GM15510 (cell line): ENCODE results near the gene DHRS7.

Experiments used
- POLR2A ChIP-seq: IDR thresholded peaks from 3 replicates; pipeline ENCODE4 v1.6.1; 2011; ENCODE audit warnings: borderline replicate concordance; ENCODE audit not compliant: insufficient read length; ENCODE audit errors: extremely low read depth

DHRS7 gene

DNA sequence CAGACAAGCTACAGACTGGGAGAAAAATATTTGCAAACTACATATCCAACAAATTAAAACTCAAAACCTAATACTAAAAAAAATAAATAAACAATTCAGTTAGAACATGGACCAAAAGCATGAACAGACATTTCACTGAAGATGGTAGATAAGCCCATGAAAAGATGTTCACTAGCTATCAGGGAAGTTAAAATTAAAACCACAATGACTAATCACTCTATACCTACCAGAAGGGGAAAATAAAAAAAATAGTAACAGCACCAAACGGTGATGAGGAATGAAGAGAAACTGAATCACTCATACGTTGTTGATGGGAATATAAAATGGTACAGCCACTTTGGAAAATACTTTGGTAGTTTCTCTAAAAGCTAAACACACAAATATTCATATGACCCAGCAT, 31.1 kb upstream of the DHRS7 start:
- TF ChIP-seq POLR2A, result no peak

DNA sequence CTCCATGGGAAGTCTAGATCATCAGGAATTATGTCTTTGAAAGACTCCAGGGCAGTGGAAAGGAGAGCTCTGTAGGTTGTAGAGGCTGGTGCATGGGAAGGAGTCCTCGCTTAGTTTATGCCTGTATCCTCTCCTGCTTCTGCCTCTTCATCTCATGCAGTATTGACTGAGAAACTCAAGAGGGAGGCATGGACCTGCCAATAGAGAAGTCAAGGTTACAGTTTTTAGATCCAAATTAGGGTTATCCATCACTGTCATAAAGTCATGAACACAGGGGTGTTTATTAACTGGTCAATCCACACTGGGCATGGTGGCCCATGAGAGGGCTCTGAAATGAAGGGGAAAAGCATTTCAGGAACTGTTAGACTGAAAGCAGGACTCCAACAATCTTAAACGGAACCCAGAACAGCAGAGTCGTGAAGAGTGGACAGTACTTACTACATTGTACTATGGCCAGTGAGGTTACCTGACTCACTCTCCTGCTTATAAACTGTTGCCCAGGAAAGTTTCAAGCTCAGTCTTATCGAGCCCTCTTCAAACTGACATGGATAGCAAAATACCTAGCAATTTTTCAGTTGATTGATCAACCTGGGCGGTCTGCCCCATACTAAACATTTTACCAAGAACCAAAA, 30.1 kb upstream of the DHRS7 start:
- TF ChIP-seq POLR2A, result no peak

DNA sequence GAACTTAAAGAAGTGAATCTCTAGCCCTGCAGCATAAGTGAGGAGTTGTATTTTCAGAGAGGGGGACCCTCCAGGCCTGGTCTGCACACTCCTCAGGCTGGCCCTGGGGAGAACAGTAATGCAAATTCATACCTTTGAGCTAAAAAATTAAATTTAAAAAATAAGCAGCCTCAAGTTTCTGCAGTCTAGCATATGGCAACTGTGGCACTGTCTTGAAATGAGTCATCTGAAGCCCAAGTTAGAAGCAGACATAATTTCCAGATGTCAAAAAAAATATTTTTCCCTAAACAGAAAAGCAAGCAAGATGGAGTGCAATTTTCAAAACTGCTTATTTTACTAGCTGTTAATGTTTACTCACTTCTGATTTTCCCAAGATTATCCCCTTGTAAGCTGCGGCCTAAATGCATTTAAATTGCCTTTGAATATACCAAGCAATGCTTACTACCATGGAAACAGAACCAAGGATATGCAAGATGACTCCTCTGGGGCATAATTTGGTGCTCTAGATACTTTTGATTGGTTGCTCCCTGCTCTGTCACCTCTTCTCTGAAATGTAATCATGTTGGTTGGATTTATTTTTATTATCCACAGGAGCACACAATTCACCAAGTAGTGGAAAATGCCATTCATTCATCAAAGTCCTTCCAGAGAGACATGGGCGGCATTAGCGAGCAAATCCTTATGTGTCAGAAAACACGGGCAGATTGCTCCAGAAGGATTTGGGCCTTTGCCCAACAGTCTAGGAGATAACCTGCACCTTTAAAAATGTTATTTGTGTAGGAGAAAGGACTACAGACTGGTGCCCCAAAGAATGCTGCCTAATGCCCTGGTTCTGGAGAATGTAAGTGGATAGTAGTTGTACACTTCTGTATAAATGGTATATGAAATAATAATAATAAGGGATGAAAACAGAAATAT, 25.0 kb upstream of the DHRS7 start:
- TF ChIP-seq POLR2A, result no peak

DNA sequence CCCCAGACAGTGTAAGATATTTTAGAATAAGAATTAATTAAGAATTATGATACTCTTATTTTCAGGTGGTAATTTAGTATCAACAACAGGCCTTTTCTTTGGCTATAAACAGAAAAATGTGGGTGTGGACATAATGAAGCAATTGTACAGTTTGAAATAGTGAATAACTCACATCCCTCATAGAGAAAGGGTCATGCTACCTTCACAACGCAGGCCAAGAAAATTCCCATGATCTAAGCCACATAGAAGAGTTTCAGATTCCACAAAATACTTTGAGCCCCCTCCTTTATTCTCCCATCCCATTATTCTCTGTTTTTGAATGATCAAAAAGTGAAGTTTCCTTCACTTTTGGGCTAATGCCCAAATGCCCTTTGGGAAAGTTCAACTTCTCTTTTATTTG, 23.5 kb upstream of the DHRS7 start:
- TF ChIP-seq POLR2A, result no peak

DNA sequence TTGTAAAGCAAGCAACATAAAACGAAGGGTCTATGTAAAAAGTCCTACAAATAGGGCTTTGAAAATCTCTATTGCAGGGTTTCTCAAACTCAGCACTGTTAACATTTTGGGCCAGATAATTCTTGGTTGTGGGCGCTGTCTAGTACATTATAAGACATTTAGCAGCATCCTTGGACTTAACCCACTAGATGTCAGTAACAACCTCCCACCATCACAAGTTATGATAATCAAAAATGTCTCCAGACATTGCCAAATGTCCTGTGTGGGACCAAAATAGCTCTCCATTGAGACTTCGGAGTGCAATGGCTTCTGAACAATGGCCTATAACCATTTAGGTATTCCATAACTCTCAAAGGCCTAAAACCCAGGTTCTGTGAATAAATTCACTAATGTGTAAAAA, 22.9 kb upstream of the DHRS7 start:
- no peak for TF ChIP-seq POLR2A

DNA sequence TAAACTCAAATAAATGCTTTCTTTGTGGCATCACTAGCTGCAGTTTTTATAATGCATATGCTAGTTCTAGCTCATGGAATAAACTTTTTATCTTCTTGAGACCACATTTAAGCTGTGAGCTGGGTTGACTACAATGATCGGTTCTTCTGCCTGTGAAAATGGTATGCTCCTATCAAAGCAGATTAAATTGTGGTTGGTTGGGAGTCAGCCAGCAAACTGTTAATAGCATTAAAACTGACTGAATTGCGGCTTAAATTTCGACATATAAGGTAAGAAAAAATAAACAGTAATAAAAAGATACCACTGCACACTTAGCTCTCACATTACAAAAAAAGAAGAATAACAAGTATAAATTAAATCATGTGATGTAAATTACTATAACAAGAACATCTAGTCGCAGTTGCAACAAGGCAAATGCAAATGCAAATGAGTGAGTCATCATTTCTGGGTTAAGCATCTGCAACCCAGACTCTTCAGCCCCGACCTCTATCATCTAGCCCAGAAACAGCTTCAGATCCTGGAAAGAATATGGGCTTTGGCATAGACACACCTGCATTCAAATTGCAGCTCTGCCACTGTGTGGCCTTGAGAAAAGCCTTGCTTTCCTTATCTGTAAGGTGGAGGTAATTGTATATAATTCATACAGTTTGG, 19.8 kb upstream of the DHRS7 start:
- TF ChIP-seq POLR2A, result no peak

DNA sequence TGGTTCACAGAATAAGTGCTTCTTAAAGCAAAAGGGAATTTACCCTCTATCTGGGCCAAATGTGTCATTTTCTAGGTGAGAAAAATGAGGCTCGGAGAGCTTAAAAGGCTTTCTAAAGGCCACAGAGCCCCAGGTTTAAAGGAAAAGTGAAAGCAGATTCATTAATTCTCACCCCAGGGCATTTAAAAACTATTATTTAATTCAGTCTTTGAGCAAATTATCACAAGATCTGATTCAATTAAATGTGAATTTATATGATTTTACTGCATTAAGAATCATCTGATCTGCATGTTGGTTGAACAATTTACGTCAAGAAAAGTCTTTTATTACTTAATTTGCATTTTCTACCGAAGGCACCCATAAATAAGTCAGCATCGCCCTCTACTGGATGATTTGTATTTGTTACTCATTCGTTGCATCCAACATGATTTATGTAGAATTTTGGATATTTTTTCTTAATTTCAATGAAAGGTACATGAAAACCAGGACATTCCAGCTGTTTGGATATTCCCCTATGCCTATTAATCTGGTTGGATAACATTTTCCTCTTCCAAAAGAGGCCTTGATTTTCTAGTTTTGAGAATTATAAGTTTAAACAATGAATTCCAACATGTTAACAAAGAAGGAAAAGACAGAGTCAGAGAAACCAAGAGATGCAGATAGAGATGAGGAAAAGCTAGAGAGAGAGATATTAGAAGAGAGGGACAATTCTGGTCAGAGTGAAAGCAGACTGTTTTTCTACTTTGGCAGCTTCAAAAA, 19.1 kb upstream of the DHRS7 start:
- no peak for TF ChIP-seq POLR2A

DNA sequence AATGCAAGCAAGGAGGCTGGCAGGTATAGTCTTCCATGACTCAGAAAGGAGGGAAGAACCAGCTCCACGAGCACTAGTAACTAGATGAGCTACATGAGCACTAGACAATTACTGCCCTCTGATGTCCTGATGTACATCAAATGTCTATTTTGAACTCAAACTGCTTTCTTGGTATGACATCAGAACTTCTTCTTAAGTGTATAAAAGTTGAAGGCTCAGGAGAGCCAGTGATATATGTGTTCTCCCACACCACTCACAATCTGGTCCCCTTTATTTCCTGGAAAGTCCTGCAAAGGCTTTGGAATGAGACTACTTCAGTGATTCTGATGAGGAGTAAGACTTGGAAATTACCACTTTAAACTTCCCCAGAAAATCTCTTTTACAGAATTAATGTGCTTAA, 18.5 kb upstream of the DHRS7 start:
- TF ChIP-seq POLR2A, result no peak

DNA sequence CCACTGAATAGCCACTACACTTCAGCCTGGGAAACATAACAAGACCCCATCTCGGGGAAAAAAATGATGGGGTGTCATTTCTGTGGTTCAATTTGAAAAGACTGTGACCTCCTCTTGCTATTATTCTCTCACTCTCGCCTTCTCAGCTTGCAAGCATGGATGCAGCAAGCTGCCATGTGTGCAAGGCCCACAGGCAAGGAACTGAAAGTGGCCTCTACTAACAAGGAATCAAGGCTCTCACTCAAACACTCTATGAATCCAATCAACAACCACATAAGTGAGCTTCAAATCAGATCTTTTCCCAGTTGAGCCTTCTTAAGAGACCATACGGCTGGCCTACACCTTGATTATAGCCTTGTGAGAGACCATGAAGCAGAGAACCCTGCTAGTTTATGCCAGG, 17.9 kb upstream of the DHRS7 start:
- TF ChIP-seq POLR2A, result no peak

DNA sequence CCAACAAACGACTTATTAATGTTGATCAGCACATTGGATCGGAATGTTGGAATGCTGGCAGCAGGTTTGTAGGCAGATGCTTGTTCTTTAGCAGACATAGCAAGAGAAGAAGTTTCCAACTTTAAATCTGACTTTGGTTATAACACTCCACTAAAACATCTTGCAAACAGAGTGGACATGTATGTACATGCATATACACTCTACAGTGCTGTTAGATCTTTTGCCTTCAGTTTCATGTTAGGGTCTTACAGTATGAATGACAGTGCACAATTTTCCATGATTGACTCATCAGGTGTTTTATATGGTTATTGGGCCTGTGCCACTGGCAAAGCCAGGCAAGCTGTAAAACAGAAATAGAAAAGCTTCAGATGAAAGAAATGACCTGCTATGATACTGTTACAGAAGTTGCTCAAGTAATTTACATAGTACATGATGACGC, 14.3 kb upstream of the DHRS7 start:
- TF ChIP-seq POLR2A, result no peak

DNA sequence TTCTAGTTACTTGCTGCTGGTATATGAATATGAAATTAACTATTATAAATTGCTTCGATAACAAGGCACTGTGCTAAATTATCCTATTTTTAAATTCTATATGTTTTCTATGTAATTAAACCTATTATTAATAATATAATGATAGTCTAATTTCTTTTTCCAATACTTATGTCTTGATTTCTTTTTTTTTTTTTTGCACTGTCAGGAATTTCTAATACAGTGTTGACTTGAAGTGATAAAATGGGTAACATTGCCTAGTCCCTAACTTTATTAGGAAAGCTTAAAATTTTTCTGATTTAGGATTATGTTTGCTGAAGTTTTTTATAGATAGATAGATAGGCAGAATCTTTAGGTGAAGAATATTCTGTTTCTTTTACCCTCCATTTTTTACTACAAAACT, 13.6 kb upstream of the DHRS7 start:
- TF ChIP-seq POLR2A, result no peak

DNA sequence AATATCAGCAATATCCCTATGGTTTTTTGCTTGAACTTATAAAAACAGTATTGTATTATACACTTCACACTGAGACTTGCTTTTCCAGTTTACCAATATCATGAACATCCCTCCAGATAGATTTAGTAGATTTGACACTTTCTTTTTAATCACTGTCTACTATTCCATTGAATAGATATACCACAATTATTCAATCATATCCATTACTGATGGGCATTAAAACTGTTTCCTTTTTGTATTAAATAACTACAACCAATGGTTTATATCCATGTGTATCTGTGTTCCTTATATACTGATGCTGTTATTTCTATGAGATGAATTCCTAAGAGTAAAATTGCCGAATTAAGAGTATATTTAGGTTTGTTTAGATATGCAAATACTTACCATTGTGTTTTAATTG, 13.0 kb upstream of the DHRS7 start:
- TF ChIP-seq POLR2A, result no peak

DNA sequence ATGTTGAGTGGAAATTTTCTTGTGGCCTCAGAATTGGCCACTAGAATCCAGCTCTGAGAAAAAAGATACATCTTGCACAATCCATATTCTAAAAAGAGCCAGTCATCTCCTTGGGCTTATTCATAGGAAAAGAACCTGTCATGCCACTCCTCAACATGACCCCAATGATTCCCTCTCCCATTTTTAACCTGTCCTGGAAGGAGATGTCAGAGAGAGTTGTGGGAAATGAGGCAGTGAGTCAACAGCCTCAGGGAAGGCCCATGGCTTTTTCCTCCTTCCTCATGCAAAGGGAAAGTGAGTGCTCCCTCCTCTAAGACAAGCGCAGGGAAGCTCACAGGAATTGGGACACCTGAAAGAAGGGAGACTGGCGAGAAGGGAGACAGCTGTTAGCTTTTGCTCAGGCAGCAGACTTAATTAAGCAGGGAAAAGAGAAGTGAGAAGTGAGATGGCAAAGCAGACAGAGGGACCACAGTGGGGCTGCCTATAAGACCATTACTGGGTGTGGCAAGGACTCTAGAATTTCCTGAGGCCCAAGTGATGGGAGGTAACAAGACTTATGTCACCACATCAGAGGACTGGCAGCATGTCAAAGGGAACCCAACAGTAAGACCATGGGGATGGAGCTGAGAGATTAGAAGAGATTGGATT, 10.2 kb upstream of the DHRS7 start:
- no peak for TF ChIP-seq POLR2A

DNA sequence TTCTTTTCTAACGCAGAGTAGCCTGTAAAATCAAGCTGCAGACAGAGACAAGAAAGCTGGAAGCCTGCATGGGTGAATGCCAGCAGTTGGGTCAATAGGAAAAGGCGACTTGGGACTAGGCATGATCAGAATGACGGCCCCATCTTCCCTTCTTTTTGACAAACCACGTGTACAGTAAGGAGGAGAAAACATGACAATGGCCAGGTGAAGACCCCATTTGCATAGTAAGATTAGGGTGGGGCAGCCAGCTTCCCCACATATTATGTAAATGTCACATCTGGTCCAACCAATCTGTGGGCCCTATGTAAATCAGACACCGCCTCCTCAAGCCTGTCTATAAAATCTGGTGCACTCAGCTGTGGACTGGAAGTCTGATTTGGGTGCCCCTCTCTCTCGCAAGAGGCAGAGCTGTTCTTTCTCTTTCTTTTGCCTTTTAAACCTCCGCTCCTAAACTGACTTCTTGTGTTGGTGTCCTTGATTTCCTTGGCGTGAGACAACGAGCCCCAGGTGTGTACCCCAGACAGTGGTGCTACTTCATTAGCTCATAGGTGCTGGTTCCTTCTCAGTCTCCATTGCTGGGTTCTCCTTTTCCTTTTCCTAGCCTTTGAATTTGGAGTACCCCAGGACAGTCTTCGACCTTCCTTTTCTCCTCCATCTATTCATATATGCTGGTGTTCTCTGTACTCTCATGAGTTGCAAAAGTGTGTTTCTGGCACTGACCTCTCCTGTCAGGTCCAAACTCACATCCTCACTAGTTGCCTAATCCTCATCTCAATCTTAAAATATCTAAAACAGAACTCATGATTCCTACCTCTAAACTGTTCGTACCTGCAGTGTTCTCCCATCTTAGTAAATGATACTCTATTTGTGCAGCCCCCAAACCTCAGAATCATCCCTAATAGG, 9.4 kb upstream of the DHRS7 start:
- no peak for TF ChIP-seq POLR2A

DNA sequence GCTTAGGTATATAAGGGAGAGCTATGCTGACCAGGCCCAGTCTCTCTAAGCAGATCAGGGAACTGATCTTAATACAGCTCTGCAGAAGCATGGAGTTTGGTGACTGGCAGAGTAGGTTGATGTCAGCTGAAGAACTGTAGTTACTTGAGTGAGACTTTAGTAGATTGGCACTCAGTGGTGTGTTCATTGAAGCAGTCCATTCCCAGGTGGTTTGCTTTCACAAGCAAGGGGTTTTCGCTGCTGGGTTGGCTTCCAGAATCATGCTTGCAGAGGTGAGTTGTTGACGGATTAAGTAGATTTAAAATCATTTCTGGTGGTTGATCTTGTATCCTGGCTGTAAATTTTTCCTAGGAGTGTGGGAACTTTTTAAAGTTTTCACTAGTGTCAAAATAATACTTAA, 6.5 kb upstream of the DHRS7 start:
- TF ChIP-seq POLR2A, result no peak
